ENCODE measurements around the gene TMEM178B.

The TMEM178B gene

GRCh38 chr7:141185369-141185967, 111.6 kb downstream of the TMEM178B start:
- TF ChIP-seq FOXP2 (optimal IDR thresholded peaks at IDR 0.05; ENCODE audit: borderline replicate concordance, extremely low read depth, extremely low read length, insufficient read depth): no peak
- no peak for TF ChIP-seq TAF1 (IDR thresholded peaks at IDR 0.05; ENCODE audit: borderline replicate concordance, insufficient read depth, low read length)
- TF ChIP-seq SIN3A (IDR thresholded peaks at IDR 0.05; ENCODE audit: borderline replicate concordance, insufficient read depth, low read length): no peak
- TF ChIP-seq REST (IDR thresholded peaks at IDR 0.05; ENCODE audit: insufficient read depth in 1 of 2, low read depth in 2 of 2, low read length in 2 of 2): no peak
- no peak for TF ChIP-seq POLR2AphosphoS5 (IDR thresholded peaks at IDR 0.05; ENCODE audit: low read depth, low read length)

GRCh38 chr7:141189231-141189630, 115.4 kb downstream of the TMEM178B start:
- no peak for TF ChIP-seq FOXP2 (optimal IDR thresholded peaks at IDR 0.05; ENCODE audit: borderline replicate concordance, extremely low read depth, extremely low read length, insufficient read depth)
- TF ChIP-seq POLR2AphosphoS5 (IDR thresholded peaks at IDR 0.05; ENCODE audit: low read depth, low read length): no peak
- no peak for TF ChIP-seq REST (IDR thresholded peaks at IDR 0.05; ENCODE audit: insufficient read depth in 1 of 2, low read depth in 2 of 2, low read length in 2 of 2)
- TF ChIP-seq TAF1 (IDR thresholded peaks at IDR 0.05; ENCODE audit: borderline replicate concordance, insufficient read depth, low read length): no peak
- no peak for TF ChIP-seq SIN3A (IDR thresholded peaks at IDR 0.05; ENCODE audit: borderline replicate concordance, insufficient read depth, low read length)

GRCh38 chr7:141190495-141190894, 116.6 kb downstream of the TMEM178B start:
- TF ChIP-seq TAF1 (IDR thresholded peaks at IDR 0.05; ENCODE audit: borderline replicate concordance, insufficient read depth, low read length): no peak
- no peak for TF ChIP-seq FOXP2 (optimal IDR thresholded peaks at IDR 0.05; ENCODE audit: borderline replicate concordance, extremely low read depth, extremely low read length, insufficient read depth)
- TF ChIP-seq SIN3A (IDR thresholded peaks at IDR 0.05; ENCODE audit: borderline replicate concordance, insufficient read depth, low read length): no peak
- TF ChIP-seq REST (IDR thresholded peaks at IDR 0.05; ENCODE audit: insufficient read depth in 1 of 2, low read depth in 2 of 2, low read length in 2 of 2): no peak
- no peak for TF ChIP-seq POLR2AphosphoS5 (IDR thresholded peaks at IDR 0.05; ENCODE audit: low read depth, low read length)

- TF ChIP-seq FOXP2 (optimal IDR thresholded peaks at IDR 0.05; ENCODE audit: borderline replicate concordance, extremely low read depth, extremely low read length, insufficient read depth) (no peak), POLR2AphosphoS5 (IDR thresholded peaks at IDR 0.05; ENCODE audit: low read depth, low read length) (no peak), REST (IDR thresholded peaks at IDR 0.05; ENCODE audit: insufficient read depth in 1 of 2, low read depth in 2 of 2, low read length in 2 of 2) (no peak)
These were observed 117.4 kb downstream of the TMEM178B start for GRCh38 chr7:141191277-141191676.

- TF ChIP-seq POLR2AphosphoS5 (IDR thresholded peaks at IDR 0.05; ENCODE audit: low read depth, low read length) (no peak), TAF1 (IDR thresholded peaks at IDR 0.05; ENCODE audit: borderline replicate concordance, insufficient read depth, low read length) (no peak)
These were observed 119.2 kb downstream of the TMEM178B start for GRCh38 chr7:141193066-141193465.

Data from PFSK-1 (cell line).